Measurements from ENCODE around the gene TNS4.

The TNS4 gene

GRCh38 chr17:40470932-40471828 lies 30.2 kb downstream of the TNS4 start:
- no peak for DNase-seq

GRCh38 chr17:40469805-40470675 lies 31.4 kb downstream of the TNS4 start:
- no peak for DNase-seq

GRCh38 chr17:40468560-40468959 lies 32.9 kb downstream of the TNS4 start:
- DNase-seq: no peak

GRCh38 chr17:40467281-40467867 lies 34.0 kb downstream of the TNS4 start:
- DNase-seq: no peak

GRCh38 chr17:40466298-40466971 lies 35.0 kb downstream of the TNS4 start:
- DNase-seq: no peak

GRCh38 chr17:40464392-40464855 lies 37.0 kb downstream of the TNS4 start:
- DNase-seq: no peak

- no peak for DNase-seq
Measured at GRCh38 chr17:40463122-40463550, 38.3 kb downstream of the TNS4 start.

- DNase-seq: no peak
Measured at GRCh38 chr17:40462343-40463121, 38.9 kb downstream of the TNS4 start.

- no peak for DNase-seq
Measured at GRCh38 chr17:40461732-40462342, 39.6 kb downstream of the TNS4 start.

GRCh38 chr17:40460968-40461731 lies 40.3 kb downstream of the TNS4 start:
- DNase-seq: no peak

GRCh38 chr17:40460604-40460967 lies 40.8 kb downstream of the TNS4 start:
- no peak for DNase-seq

GRCh38 chr17:40459636-40460603 lies 41.5 kb downstream of the TNS4 start:
- DNase-seq: no peak

- no peak for DNase-seq
Measured at GRCh38 chr17:40458851-40459482, 42.5 kb downstream of the TNS4 start.

- DNase-seq: no peak
Measured at GRCh38 chr17:40457964-40458791, 43.2 kb downstream of the TNS4 start.

GRCh38 chr17:40457369-40457768 lies 44.1 kb downstream of the TNS4 start:
- no peak for DNase-seq

- DNase-seq: no peak
Measured at GRCh38 chr17:40456396-40456951, 44.9 kb downstream of the TNS4 start.

- DNase-seq: no peak
Measured at GRCh38 chr17:40454613-40454995, 46.8 kb downstream of the TNS4 start.

Measured in activated CD4-positive, alpha-beta T cell treated with anti-CD3 and anti-CD28 coated beads, Interleukin-2, amount 50 U/mL, for 48 hours (primary cell).